ENCODE results near the gene FBXO5.
A peak's percentile ranks its signal among the peaks of the same experiment; 100 is the strongest.
"Not testable (repeated sequence)": the region's sequence is repeated elsewhere in the genome, so short reads cannot be mapped to it uniquely, and the experiment has no call there.

FBXO5 gene, protein sequence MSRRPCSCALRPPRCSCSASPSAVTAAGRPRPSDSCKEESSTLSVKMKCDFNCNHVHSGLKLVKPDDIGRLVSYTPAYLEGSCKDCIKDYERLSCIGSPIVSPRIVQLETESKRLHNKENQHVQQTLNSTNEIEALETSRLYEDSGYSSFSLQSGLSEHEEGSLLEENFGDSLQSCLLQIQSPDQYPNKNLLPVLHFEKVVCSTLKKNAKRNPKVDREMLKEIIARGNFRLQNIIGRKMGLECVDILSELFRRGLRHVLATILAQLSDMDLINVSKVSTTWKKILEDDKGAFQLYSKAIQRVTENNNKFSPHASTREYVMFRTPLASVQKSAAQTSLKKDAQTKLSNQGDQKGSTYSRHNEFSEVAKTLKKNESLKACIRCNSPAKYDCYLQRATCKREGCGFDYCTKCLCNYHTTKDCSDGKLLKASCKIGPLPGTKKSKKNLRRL

DNA sequence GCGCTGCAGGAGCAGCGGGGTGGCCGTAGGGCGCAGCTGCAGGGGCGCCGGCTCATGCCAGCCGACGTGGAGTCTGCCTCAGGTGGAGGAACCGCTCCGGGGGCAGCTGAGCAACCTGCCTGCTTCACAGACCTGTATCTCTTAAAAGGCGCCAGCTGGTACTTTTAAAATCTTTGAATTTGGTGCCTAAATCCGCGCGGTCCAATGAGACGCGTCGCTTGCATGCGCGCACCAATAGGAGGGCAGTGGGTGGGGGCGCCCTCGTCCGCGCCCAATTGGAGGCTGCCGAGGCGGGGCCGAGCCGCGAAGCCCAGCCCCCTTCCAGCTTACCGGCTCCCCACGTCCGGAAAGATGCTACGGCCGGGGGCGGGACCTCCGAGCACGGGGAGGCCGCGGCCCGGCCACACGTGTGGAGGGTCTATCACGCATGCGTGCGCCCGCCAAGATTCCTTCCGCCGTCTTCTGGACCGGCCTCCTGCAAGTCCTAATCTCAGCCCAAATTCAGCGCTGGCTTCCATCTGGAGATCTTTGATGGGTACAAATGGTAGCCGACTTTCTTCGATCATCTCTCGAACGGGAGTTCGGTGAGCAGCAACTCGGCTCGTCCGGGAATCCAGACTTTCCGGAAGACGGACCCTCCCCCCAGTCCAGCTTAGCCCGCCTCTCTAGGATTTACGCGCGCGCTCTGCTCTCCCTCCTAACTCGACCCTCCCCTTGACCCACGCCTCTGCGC lies at the start of gene FBXO5:
TSS of gene FBXO5 (minus strand) at position 138 of the 733 bp plus-strand sequence. CDS start at position 56, 82 bp downstream.
- peak; percentile 89 for FAIRE-seq

DNA sequence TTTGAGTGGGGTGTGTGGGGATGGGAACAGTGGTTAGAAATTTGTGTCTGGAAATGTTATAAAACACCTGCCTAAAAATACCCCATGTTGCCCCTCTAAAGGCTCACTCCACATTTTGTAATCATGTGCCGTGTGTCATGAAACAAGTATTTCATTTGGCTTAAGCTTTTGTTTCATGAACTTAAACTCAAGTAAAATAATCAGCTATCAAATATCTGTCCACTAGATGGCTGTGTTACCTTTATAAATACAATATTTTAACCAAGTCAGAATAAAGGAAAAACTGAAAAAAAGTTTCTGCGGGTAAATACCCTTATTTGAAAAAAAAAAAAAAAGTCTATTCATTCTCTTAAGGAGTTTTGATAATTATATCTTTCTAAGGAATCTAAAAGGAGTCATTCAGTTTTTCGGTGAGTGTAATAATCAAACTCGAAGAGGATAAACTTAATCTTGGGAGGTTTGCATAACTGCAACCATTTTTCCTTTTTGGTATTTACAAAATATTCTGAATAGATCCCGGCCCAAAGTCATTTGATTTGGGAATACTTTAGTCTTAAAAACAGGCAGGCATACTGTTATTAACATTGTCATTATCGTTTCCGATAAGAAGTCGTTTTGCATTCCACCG lies 49.5 kb upstream of the FBXO5 start:
- peak; percentile 99 for FAIRE-seq

DNA sequence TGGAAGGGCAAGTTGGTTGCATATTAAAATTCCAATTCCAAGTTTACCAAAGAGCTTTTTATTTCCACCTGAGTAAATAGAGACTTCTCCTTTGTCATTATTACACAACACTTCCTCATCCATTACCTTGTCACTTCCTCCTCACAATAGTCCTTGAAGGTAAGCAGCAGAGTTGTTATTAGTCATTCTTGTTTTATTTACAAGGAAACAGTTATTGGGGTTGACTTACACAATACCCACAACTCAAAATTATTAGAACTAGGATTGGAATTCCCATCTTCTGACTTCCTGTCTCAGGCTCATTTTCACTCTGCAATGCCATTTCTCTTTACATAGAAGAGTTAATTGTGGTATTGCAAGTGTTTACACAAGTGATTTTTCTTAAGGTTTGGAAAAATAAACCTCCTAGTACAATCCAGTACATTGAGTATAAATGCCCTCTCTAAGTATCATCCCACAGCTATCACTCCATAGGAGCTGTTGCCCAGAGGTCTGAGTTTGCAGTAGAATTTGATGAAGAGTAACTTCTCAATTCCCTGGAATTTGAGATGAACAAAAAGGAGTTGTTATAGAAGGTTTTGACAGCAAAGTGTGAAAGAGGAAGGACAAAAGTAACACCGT lies 48.6 kb upstream of the FBXO5 start:
- no peak for FAIRE-seq

DNA sequence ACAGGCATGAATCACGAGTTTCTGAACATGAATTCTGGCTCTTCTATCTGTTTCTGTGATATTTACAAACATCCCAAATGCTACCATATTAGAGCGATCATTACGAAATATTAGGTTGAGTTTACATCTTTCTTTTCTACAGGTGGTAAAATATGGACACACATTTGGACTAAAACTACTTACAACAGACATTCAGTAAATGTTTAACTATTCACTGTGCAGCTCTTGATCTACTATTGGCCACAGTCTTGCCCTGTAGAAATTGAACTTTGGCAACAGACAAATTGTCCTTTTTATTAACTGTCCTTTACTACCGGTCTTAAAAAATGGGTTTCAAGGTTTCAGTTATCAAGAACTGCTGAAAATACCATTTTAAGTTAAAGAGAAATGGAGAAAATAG lies 46.1 kb upstream of the FBXO5 start:
- FAIRE-seq, result no peak

DNA sequence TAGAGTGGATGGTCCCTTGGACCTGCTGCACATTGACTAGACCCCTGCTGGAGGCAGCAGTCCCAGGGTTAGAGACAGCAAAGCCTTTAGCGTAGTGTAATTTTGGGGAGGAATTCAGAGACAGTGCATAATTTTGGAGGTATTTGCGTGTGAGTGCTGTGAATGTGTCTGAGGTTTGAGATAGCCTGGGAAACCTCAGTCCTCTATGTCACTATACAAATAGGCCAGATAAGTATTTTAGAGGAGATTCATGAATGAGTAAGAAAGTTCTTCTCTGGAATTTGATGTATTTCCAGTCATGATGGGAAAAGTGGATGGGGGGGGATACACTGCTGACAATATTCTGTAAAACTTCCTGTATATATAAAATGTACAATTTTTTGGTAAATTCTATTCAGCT lies 45.4 kb upstream of the FBXO5 start:
- no peak for FAIRE-seq

DNA sequence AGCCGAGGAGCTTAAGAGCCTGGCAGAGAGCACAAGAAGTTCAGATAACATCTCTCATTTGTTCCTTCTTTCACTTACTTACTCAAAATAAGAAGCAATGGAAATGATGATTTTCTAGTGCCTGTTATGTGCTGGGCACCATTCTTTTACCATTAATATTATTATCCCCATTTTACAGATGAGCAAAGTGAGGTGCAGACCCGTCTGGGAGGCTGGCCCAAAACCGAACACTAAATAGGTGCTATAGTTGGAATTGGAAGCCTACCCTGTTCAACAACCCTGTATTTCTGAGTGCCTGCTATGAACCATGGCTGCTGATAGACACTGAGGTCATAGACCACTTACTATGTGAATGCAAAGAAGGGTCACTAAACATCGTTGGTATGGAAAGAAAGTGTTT lies 44.6 kb upstream of the FBXO5 start:
- FAIRE-seq, result no peak

DNA sequence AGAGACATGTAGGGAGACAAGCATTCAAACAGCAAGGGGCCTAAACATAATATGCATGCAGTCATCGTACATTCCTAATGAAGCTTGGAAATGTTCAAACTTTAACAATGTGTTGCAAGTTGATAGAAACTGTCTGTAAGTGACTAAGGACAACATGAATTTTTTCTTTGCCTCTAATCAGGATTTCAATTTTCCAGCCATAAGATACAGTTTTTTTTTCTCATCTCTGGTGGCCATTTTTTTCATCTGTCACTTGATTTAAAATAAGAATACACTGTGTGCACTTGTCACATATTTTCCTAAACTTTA lies 41.8 kb upstream of the FBXO5 start:
- FAIRE-seq, result no peak

DNA sequence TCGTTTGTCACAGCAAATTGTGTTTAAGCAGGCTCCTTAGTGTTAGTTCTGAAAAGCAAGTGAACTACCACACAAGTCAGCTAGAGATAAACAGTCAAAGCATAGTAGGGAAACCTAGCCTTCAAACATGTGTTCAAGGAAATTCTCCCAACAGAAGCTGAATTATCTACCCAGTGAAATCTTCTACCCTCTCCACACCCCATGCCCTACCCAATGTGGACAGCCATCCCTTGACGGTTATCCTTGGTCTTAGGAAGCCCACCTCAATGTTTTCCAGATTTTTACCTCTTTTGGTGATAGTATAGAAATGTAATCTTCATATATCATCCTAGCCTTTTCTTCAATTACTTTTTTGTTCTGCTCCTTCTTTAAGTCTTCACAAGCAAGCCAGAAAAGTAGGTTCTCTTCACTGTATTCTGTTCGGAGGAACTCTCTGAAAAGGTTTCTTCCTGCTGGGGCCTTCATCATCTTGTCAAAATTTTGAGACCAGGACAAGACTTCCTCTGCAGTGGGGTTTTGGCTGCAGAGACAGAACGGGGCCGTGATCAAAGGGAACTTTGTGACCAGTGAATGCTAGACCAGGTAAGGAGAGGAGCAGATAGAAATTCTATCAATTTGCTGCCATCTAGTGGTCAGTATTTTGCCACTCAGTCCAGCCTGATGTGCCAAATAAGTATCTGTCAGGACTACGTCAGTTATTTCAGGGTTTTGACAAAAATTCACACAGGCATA lies 41.3 kb upstream of the FBXO5 start:
- FAIRE-seq, result peak; percentile 21

DNA sequence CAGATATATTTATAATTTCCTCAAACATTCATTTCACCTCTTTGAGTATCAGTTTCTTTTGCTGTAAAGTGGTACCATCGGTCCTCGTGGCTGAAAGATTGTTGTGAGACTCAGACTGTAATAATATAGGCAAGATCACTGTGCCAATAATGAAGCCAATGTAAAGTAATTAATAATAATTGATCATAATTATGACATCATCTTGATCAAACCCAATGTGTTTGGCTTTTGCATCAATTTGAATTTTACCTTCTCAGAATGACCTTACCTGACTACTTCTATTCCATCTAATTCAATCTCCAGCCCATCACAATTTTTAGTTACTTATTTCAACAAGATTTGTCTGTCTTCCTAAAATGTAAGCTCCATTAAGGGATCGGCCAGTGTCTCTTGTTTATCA lies 35.5 kb upstream of the FBXO5 start:
- no peak for FAIRE-seq

DNA sequence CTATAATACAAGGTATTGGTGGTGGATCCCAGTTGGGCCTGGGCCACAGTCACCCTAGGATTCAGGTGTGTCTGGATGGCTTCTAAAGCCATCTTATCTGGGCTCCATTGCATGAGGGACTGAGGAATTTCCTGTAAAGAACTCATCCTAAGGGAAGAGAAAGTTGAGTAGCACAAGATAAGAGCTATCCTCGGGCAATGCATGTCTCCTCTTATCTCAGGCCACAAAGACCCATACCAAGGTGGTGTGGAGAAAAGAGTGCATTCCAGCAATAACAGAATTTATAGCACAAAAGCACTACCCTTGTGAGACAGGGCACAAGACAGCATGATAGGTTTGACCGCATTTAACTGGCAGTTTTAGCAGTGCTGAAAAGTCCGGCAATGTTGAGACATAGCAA lies 34.0 kb upstream of the FBXO5 start:
- FAIRE-seq, result no peak

DNA sequence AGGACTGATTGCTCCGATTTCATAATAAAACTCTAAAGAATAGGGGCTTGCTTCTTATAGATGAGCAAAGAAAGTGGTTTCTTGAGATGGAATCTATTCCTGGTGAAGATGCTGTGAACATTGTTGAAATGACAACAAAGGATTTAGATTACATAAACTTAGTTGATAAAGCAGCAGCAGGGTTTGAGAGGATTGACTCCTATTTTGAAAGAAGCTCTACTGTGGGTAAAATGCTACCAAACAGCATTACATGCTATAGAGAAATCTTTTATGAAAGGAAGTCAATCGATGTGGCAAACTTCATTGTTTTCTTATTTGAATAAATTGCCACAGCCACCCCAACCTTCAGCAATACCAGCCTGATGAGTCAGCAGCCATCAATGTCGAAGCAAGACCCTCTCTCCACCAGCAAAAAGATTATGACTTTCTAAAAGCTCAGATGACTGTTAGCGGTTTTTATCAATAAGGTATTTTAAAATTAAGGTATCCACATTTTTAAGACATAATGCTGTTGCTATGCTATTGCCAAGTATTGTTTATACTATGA lies 32.3 kb upstream of the FBXO5 start:
- FAIRE-seq, result no peak

DNA sequence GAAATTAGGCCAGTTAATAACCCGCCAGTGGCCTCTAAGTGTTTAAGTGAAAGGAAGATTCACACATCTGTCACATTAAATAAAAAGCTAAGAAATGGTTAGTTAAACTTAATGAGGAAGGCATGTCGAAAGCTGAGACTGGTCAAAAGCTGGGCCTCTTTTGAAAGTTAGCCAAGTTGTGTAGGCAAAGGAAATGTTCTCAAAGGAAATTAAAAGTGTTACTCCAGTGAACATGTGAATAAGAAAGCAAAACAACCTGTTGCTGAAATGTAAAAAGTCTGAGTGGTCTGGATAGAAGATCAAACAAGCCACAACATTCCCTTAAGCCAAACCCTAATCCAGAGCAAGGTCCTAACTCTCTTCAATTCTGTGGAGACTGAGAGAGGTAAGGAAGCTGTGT lies 30.6 kb upstream of the FBXO5 start:
- no peak for FAIRE-seq

DNA sequence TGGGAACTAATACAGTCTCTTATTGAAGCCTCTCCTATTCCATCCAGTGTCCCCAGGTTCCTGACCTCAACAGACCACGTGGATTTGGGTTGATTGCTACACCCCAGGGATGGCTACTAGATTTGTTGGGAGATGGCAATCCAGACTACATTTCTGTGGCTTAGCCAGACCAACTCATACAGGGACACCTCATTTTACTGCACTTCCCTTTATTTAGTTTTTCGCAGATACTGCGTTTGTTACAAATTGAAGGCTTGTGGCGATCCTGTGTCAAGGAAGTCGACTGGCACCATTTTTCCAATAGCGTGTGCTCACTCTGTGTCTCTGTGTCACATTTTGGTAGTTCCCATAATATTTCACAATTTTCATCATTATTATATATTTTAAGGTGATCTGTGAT lies 30.0 kb upstream of the FBXO5 start:
- no peak for FAIRE-seq

DNA sequence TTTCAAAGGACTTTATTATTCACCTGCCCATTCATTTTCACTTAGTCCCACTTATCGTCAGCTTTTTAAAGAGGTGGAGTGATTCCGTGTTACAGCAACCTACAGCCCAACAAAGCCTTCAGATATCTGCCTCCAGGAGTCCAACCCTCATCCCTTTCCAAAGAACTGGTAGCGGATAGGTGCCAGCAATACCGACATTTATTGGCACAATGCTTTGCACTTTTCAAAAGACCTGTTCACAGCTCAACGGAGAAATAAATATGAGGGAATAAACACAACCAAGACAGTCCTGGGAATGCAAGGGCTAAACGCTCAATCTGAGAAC lies 20.5 kb upstream of the FBXO5 start:
- FAIRE-seq, result no peak

DNA sequence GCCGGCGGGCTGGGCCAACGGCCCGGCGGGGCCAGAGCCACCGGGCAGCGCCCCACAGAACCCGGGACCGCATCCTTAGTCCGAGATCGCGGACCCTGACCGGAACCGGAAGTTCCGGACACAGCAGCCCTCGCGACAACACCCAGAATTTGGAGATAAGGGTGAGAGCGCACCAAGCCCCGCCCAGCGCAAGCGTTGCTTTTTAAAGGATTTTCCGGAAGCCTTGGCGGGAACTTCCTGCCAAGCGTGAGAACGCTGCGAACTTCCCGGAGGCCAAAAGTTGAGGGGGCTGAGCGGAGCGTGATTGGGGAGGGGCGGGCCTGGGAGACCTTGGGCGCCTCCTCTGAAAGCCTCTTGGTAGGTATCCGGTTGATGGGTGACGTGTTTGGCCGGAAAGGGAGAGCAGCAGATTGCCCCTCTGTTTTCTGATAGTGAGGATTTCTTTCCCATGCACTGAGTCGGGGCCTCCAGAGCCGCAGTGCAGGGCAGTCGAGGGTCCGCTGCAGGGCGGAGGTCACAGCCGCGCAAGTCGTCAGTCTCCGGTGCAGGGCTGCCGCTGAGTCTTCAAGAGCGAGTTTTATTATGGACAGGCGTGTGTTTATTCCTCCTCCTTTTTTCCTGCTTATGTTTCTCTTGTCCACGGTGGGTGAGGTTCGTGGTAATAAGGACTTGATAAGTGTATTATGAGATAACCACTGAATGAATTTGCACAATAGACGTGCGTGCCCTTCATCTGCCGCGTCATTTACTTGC lies 19.9 kb upstream of the FBXO5 start, which contains the start of gene MTRF1L:
TSS of gene MTRF1L (minus strand) at position 97 of the 753 bp plus-strand sequence. CDS start at position 73, 24 bp downstream.
- peak; percentile 98 for FAIRE-seq

DNA sequence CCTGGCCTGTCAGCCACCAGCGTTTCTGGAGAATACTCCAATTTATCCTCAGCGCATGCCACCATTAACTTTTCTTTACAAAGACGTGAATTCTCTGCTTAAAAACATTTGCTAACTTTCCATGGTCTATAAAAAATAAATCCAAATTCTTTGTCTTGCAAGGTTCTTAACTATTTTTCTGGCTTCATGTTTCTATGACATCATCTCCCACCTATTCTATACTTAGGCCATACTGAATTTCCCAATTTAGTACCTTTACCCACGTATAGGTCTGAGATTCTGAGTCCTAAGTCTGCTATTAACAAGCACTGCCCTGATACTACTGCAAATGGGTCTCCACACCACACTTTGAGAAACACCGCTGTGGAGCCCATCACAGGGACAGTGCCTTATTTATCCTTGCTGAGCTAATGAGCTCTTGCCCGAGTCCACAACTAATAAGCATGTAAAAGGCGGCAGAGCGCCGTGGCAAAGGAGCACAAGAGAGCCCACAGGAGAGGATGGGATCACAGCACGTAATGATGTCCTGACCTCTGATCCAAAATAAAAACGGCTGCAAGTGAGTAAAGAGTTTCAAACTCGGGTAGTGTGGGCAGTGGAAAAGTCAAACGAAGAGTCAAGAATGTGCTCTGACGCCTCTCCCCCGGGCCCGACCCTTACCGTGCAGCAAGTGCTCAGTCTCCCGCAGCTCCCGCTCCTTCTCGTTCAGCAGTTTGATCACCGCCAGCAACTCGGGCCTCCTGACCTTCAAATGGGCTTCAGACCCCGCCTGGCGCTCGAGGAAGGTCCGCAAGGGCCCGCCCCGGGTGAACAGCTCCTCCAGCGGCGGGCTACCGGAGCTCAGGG lies 19.1 kb upstream of the FBXO5 start:
- FAIRE-seq, result no peak

DNA sequence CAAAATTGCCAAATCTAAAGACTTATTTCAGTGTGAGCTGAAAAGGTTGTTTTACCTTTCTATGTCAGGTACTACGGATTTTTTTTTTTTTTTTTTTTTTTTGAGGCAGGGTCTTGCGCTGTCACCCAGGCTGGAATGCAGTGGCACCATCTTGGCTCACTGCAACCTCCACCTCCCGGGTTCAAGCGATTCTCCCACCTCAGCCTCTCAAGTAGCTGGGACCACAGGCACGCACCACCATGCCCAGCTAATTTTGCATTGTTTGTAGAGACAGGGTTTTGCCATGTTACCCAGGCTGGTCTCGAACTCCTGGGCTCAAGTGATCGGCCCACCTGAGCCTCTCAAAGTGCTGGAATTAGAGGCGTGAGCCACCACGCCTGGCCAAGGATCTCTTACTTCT lies 17.9 kb upstream of the FBXO5 start:
- not testable (repeated sequence) for FAIRE-seq

DNA sequence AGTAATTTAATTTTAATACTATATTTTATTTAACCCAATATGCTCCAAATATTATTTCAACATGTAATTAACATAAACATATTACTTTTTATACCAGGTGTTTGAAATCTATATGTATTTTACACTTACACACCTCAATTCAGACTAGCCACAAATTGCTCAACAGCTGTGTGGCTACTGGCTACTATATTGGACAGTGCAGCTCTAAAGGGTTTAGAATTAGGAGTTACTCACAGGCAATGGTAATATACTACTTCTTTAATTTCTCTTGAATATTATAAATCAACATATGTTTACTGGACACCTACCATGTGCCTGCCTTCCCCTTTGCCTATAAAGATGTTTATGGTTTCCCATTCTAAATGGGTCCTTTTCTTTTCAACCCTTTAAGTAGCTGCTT lies 17.4 kb upstream of the FBXO5 start:
- no peak for FAIRE-seq

DNA sequence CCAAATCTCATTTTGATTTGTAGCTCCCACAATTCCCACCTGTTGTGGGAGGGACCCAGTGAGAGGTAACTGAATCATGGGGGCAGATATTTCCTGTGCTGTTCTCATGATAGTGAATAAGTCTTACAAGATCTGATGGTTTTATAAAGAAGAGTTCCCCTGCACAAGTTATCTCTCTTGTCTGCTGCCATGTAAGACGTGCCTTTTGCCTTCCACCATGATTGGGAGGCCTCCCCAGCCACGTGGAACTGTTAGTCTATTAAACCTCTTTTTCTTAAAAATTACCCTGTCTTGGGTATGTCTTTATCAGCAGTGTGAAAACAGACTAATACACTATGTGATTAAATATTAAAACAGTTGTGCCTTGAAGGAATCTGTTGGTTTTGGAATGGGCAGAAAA lies 16.7 kb upstream of the FBXO5 start:
- not testable (repeated sequence) for FAIRE-seq

DNA sequence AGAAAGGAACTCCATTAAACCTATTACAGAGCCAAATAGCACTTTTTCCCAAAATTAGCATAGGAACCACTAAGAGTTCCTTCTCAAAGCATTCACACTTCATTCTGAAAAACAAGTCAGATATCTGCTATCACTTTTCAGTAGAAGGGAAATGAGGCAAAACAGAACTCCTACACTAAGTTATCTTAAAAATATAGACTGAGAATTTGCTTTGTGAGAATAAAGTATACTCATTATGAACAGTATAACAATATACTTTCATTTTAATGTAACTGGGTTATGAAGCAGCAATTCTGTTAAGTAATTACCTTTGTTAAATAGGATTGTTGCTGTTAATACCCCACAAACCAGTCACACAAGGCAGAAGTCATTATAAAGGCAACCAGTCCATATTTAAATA lies 11.0 kb upstream of the FBXO5 start:
- no peak for FAIRE-seq

DNA sequence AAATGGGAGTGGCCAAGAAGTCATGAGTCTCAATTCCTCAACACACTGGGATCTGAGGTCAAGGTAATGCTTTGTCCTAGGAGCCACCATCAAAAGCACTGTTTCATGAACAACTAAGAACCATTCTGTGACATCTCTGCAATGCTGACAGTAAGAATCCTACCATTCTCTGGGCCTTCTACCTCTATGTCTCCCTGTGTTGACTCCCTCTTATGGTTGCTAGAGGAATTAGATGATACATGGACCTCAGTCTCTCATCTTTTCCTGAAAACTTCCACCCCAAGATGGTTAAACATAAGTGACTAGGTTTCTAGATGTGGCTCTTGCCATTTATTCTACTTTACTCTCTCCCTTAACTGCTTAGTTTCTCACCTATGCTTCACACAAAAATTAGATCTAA lies 10.6 kb upstream of the FBXO5 start:
- no peak for FAIRE-seq

Measured in A204.1 (cell line).